Measurements from ENCODE around the gene LRBA.
"Not testable (repeated sequence)": the region's sequence is repeated elsewhere in the genome, so short reads cannot be mapped to it uniquely, and the experiment has no call there.

Gene LRBA

DNA sequence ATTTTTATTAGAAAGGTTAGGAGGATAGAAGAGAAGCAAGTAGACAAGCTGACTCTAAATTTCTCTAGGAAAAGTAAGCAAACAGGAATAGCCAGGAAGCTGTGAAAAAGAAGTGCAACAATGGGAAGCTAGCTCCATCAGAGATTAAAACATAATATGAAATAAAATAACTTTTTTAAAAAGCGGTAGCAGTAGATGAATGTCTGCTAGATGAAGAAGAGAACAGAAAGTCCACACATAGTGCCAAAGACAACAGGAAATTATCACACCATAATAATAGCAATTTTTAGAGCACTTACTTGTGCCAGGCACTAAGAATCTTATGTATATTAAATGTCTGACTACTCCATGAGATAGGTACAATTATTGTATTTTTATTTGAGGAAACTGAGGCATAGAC, 53.5 kb downstream of the LRBA start:
- Histone ChIP-seq H3K36me3 (ENCODE audit: control insufficient read depth, insufficient read depth, low read length) (peaks cover 4% of the 10 kb centered on the region; the same call in 1 of the 2 replicates), H3K4me1 (ENCODE audit: control insufficient read depth, insufficient read depth, low read length) (no peaks in the 10 kb centered on the region), H3K27me3 (ENCODE audit: control insufficient read depth, insufficient read depth, low read length) (no peaks in the 10 kb centered on the region), H3K9me3 (ENCODE audit: control insufficient read depth, insufficient read depth, low read length) (peaks cover 5% of the 10 kb centered on the region; the same call in 1 of the 2 replicates), H3K4me3 (ENCODE audit: low read length) (no peak overlapping the region), H3K27ac (ENCODE audit: low read length) (no peak overlapping the region)
- no peak for DNase-seq (ENCODE audit: low read depth, low spot score)
- no CpG with 5 or more reads among the region's 1 CpG for WGBS (ENCODE audit: insufficient coverage, insufficient read length)

DNA sequence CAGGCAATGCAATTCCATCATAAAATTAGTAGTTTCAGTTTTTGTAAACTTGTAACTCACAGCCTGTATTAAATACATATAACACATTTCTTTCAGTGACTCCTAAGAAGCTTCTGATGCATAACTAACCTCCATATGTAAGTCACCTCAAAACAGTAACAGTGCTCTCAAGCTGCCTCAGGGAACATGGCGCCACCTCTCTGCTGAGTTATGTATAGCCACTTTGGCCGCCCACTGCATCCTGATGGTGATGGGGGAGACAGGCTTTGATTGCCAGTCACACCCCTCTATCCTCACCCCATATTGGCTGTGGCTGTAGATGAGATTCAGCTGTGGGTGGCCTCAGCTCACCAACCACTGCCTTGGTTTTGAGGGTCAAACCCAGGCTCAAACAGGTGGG, 54.3 kb downstream of the LRBA start:
- Histone ChIP-seq H3K27ac (ENCODE audit: low read length) (no peak overlapping the region), H3K4me1 (ENCODE audit: control insufficient read depth, insufficient read depth, low read length) (no peaks in the 10 kb centered on the region), H3K27me3 (ENCODE audit: control insufficient read depth, insufficient read depth, low read length) (no peaks in the 10 kb centered on the region), H3K9me3 (ENCODE audit: control insufficient read depth, insufficient read depth, low read length) (peaks cover 5% of the 10 kb centered on the region; the same call in 1 of the 2 replicates), H3K36me3 (ENCODE audit: control insufficient read depth, insufficient read depth, low read length) (peaks cover 4% of the 10 kb centered on the region; the same call in 1 of the 2 replicates), H3K4me3 (ENCODE audit: low read length) (no peak overlapping the region)
- no CpG with 5 or more reads among the region's 2 CpGs for WGBS (ENCODE audit: insufficient coverage, insufficient read length)
- DNase-seq (ENCODE audit: low read depth, low spot score) = peak; percentile 35

DNA sequence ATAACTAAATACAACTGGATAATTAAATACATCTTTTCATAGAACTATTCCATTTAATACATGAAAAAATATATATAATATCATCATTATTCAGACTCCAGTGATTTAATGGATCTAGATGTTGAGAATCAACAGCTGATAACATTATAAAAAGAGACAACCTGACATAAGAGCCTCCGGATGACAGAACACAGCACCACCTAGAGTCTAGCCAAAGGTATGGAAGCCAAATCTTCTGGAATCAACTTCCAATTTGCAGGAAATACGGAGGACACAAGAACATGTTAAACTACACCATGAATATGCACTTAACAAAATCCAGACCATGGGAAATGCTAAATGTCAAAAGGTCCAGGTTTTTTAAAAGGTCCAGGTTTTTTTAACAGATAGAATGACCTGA, 55.0 kb downstream of the LRBA start:
- H3K4me3 ChIP-seq (ENCODE audit: low read length) = no peak overlapping the region
- peaks cover 5% of the 10 kb centered on the region; the same call in 1 of the 2 replicates for H3K9me3 ChIP-seq (ENCODE audit: control insufficient read depth, insufficient read depth, low read length)
- no CpG with 5 or more reads among the region's 2 CpGs for WGBS (ENCODE audit: insufficient coverage, insufficient read length)
- H3K36me3 ChIP-seq (ENCODE audit: control insufficient read depth, insufficient read depth, low read length) = peaks cover 4% of the 10 kb centered on the region; the same call in 1 of the 2 replicates
- DNase-seq (ENCODE audit: low read depth, low spot score) = no peak
- no peaks in the 10 kb centered on the region for H3K27me3 ChIP-seq (ENCODE audit: control insufficient read depth, insufficient read depth, low read length)
- H3K27ac ChIP-seq (ENCODE audit: low read length) = no peak overlapping the region
- no peaks in the 10 kb centered on the region for H3K4me1 ChIP-seq (ENCODE audit: control insufficient read depth, insufficient read depth, low read length)

GRCh38 chr4:150957981-150958380, 57.1 kb downstream of the LRBA start:
- H3K36me3 ChIP-seq (ENCODE audit: control insufficient read depth, insufficient read depth, low read length); DNase-seq (ENCODE audit: low read depth, low spot score); H3K27me3 ChIP-seq (ENCODE audit: control insufficient read depth, insufficient read depth, low read length); H3K9me3 ChIP-seq (ENCODE audit: control insufficient read depth, insufficient read depth, low read length); H3K4me3 ChIP-seq (ENCODE audit: low read length); H3K4me1 ChIP-seq (ENCODE audit: control insufficient read depth, insufficient read depth, low read length); H3K27ac ChIP-seq (ENCODE audit: low read length): not testable (repeated sequence)
- no CpG with 5 or more reads among the region's 4 CpGs for WGBS (ENCODE audit: insufficient coverage, insufficient read length)

GRCh38 chr4:150957095-150957494, 58.0 kb downstream of the LRBA start:
- not testable (repeated sequence) for DNase-seq (ENCODE audit: low read depth, low spot score); H3K27me3 ChIP-seq (ENCODE audit: control insufficient read depth, insufficient read depth, low read length); H3K27ac ChIP-seq (ENCODE audit: low read length); H3K9me3 ChIP-seq (ENCODE audit: control insufficient read depth, insufficient read depth, low read length); H3K36me3 ChIP-seq (ENCODE audit: control insufficient read depth, insufficient read depth, low read length); H3K4me3 ChIP-seq (ENCODE audit: low read length); H3K4me1 ChIP-seq (ENCODE audit: control insufficient read depth, insufficient read depth, low read length)
- WGBS (ENCODE audit: insufficient coverage, insufficient read length) = no CpG with 5 or more reads among the region's 1 CpG

DNA sequence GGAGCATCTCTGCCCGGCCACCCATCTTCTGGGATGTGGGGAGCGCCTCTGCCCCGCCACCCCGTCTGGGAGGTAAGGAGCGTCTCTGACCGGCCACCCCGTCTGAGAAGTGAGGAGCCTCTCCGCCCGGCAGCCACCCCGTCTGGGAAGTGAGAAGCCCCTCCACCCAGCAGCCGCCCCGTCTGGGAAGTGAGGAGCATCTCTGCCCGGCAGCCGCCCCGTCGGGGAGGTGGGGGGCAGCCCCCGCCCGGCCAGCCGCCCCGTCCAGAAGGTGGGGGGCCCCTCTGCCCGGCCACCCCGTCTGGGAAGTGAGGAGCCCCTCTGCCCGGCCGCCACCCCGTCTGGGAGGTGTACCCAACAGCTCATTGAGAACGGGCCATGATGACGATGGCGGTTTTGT, 61.2 kb downstream of the LRBA start:
- H3K27ac ChIP-seq (ENCODE audit: low read length); H3K9me3 ChIP-seq (ENCODE audit: control insufficient read depth, insufficient read depth, low read length); DNase-seq (ENCODE audit: low read depth, low spot score); H3K36me3 ChIP-seq (ENCODE audit: control insufficient read depth, insufficient read depth, low read length); H3K4me3 ChIP-seq (ENCODE audit: low read length); H3K4me1 ChIP-seq (ENCODE audit: control insufficient read depth, insufficient read depth, low read length); H3K27me3 ChIP-seq (ENCODE audit: control insufficient read depth, insufficient read depth, low read length): not testable (repeated sequence)
- WGBS (ENCODE audit: insufficient coverage, insufficient read length) = no CpG with 5 or more reads among the region's 28 CpGs

- Histone ChIP-seq H3K4me3 (ENCODE audit: low read length) (no peak overlapping the region), H3K36me3 (ENCODE audit: control insufficient read depth, insufficient read depth, low read length) (no peaks in the 10 kb centered on the region), H3K4me1 (ENCODE audit: control insufficient read depth, insufficient read depth, low read length) (no peaks in the 10 kb centered on the region), H3K27ac (ENCODE audit: low read length) (no peak overlapping the region), H3K9me3 (ENCODE audit: control insufficient read depth, insufficient read depth, low read length) (no peaks in the 10 kb centered on the region), H3K27me3 (ENCODE audit: control insufficient read depth, insufficient read depth, low read length) (no peaks in the 10 kb centered on the region)
- no peak for DNase-seq (ENCODE audit: low read depth, low spot score)
- WGBS (ENCODE audit: insufficient coverage, insufficient read length) = no CpG with 5 or more reads among the region's 6 CpGs
These were observed 62.8 kb downstream of the LRBA start for GRCh38 chr4:150952167-150952845.

DNA sequence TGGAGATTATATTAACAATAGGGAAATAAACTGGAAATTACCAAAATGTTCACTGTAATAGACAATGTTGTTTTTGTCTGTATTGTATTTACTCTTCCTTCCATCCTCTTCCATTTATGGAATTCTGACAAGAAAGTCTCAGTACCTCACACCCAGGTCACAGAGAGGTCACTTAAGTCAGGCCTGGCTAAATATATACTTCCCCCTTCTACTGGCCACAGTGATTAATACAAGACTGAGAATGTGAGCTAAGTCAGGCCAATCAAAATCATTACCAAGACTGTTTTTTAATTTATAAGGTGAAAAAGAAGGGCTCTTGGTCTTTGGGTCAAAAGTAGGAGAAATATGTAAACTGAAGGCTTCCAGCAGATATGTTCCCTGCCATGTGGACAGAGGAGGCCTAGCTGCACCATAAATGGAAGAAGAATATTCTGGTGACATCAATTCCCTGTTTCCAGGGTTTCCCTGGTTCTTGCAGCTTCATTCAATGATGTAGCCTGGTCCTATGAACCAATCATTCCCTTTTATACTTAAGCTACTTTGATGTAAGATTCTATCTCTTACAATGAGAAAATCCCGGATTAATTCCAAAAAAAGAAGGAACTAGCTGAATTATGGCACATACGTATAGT, 64.3 kb downstream of the LRBA start:
- WGBS (ENCODE audit: insufficient coverage, insufficient read length) = no CpG with 5 or more reads among the region's 2 CpGs
- no peak overlapping the region for H3K27ac ChIP-seq (ENCODE audit: low read length)
- no peaks in the 10 kb centered on the region for H3K4me1 ChIP-seq (ENCODE audit: control insufficient read depth, insufficient read depth, low read length)
- no peaks in the 10 kb centered on the region for H3K27me3 ChIP-seq (ENCODE audit: control insufficient read depth, insufficient read depth, low read length)
- no peak for DNase-seq (ENCODE audit: low read depth, low spot score)
- H3K9me3 ChIP-seq (ENCODE audit: control insufficient read depth, insufficient read depth, low read length) = no peaks in the 10 kb centered on the region
- no peaks in the 10 kb centered on the region for H3K36me3 ChIP-seq (ENCODE audit: control insufficient read depth, insufficient read depth, low read length)
- H3K4me3 ChIP-seq (ENCODE audit: low read length) = no peak overlapping the region

- DNase-seq (ENCODE audit: low read depth, low spot score) = no peak
- Histone ChIP-seq H3K9me3 (ENCODE audit: control insufficient read depth, insufficient read depth, low read length) (no peaks in the 10 kb centered on the region), H3K27me3 (ENCODE audit: control insufficient read depth, insufficient read depth, low read length) (no peaks in the 10 kb centered on the region), H3K4me3 (ENCODE audit: low read length) (no peak overlapping the region), H3K27ac (ENCODE audit: low read length) (no peak overlapping the region), H3K4me1 (ENCODE audit: control insufficient read depth, insufficient read depth, low read length) (no peaks in the 10 kb centered on the region), H3K36me3 (ENCODE audit: control insufficient read depth, insufficient read depth, low read length) (no peaks in the 10 kb centered on the region)
These were observed 65.1 kb downstream of the LRBA start for GRCh38 chr4:150949943-150950342.

- H3K27me3 ChIP-seq (ENCODE audit: control insufficient read depth, insufficient read depth, low read length) = no peaks in the 10 kb centered on the region
- H3K9me3 ChIP-seq (ENCODE audit: control insufficient read depth, insufficient read depth, low read length) = no peaks in the 10 kb centered on the region
- no peak overlapping the region for H3K27ac ChIP-seq (ENCODE audit: low read length)
- WGBS (ENCODE audit: insufficient coverage, insufficient read length) = no CpG with 5 or more reads among the region's 2 CpGs
- H3K4me3 ChIP-seq (ENCODE audit: low read length) = no peak overlapping the region
- DNase-seq (ENCODE audit: low read depth, low spot score) = no peak
- H3K4me1 ChIP-seq (ENCODE audit: control insufficient read depth, insufficient read depth, low read length) = no peaks in the 10 kb centered on the region
- H3K36me3 ChIP-seq (ENCODE audit: control insufficient read depth, insufficient read depth, low read length) = no peaks in the 10 kb centered on the region
These were observed 65.7 kb downstream of the LRBA start for GRCh38 chr4:150949342-150949741.

DNA sequence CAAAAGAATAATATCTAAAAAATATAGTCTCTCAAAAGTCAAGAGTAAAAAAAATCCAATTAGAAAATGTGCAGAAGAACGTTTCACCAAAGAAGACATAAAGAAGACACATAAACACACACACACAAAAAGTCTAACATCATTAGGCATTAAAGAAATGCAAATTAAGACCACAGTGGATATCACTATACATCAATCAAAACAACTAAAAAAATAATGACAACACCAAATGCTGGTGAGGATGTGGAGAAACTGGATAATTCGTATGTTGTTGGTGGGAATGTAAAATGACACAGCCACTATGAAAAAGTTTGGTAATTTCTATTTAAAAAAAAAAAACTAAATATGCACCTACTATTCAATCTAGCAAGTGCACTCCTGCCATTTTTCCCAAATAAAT, 66.4 kb downstream of the LRBA start:
- no peak for DNase-seq (ENCODE audit: low read depth, low spot score)
- WGBS (ENCODE audit: insufficient coverage, insufficient read length) = no CpG with 5 or more reads among the region's 2 CpGs
- Histone ChIP-seq H3K4me1 (ENCODE audit: control insufficient read depth, insufficient read depth, low read length) (no peaks in the 10 kb centered on the region), H3K4me3 (ENCODE audit: low read length) (no peak overlapping the region), H3K9me3 (ENCODE audit: control insufficient read depth, insufficient read depth, low read length) (no peaks in the 10 kb centered on the region), H3K36me3 (ENCODE audit: control insufficient read depth, insufficient read depth, low read length) (no peaks in the 10 kb centered on the region), H3K27ac (ENCODE audit: low read length) (no peak overlapping the region), H3K27me3 (ENCODE audit: control insufficient read depth, insufficient read depth, low read length) (no peaks in the 10 kb centered on the region)
